Measurements from ENCODE around the gene NPC1. TPM values are rescaled to one million over a fixed set of nuclear protein-coding genes. Genes with fewer than 3 reads are reported as not detected.
A peak's percentile ranks its signal among the peaks of the same experiment; 100 is the strongest.

Gene NPC1
- total RNA-seq, 1 donor from 2014 or later = 21.6 TPM

- Histone ChIP-seq H3K36me3 (no peaks in the 10 kb centered on the region), H3K4me3 (no peak overlapping the region)
- intact Hi-C loops (cut with DNase I) = no loop called here
Measured at GRCh38 chr18:23631746-23632145, 45.4 kb upstream of the NPC1 start.

GRCh38 chr18:23631312-23631711 lies 45.0 kb upstream of the NPC1 start:
- no peaks in the 10 kb centered on the region for H3K27me3 ChIP-seq
- H3K4me1 ChIP-seq = no peaks in the 10 kb centered on the region
- no peak overlapping the region for H3K4me3 ChIP-seq
- H3K36me3 ChIP-seq = no peaks in the 10 kb centered on the region
- intact Hi-C loops (cut with DNase I) = no loop called here
- no peak for DNase-seq (ENCODE audit: low spot score in 2 of 2)
- H3K27ac ChIP-seq = no peak overlapping the region
- no peak for TF ChIP-seq CTCF (IDR thresholded peaks at IDR 0.05)
- no peaks in the 10 kb centered on the region for H3K9me3 ChIP-seq

More at GRCh38 chr18:23631746-23632145, 45.4 kb upstream of the NPC1 start:
- Histone ChIP-seq H3K4me1 (no peaks in the 10 kb centered on the region), H3K27me3 (no peaks in the 10 kb centered on the region), H3K27ac (no peak overlapping the region), H3K9me3 (no peaks in the 10 kb centered on the region)
- TF ChIP-seq CTCF (IDR thresholded peaks at IDR 0.05) = no peak
- no peak for DNase-seq (ENCODE audit: low spot score in 2 of 2)

DNA sequence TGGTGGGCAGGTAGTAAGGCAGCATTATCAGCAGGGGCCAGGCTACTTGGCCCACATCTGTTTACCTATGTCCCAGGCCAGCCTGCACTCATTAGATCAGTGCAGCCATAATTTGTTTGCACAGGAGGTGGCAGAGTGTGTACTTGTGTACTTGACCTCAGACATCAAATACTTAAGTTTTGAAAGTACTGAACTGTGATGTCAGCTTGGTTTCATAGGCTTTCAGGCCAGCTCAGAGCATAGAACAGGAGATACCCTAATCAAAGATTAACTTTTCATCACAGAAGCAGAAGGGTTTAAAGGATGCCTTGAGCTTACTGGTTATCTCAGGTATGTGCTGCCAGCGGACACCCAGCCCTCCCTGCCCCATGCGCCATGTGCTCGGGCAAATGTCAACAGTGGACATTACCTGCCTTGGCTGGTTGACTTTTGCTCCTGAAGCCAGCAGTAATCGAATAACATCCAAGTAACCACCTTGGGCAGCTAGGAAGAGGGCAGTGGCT lies 43.2 kb upstream of the NPC1 start:
- Histone ChIP-seq H3K4me1 (no peaks in the 10 kb centered on the region), H3K27me3 (no peaks in the 10 kb centered on the region)
- intact Hi-C loops (cut with DNase I) = no loop called here

GRCh38 chr18:23627970-23628369 lies 41.7 kb upstream of the NPC1 start:
- no peaks in the 10 kb centered on the region for H3K27me3 ChIP-seq
- no peak for DNase-seq (ENCODE audit: low spot score in 2 of 2)
- no peaks in the 10 kb centered on the region for H3K36me3 ChIP-seq
- no peak overlapping the region for H3K4me3 ChIP-seq
- H3K4me1 ChIP-seq = no peaks in the 10 kb centered on the region
- no peaks in the 10 kb centered on the region for H3K9me3 ChIP-seq
- TF ChIP-seq CTCF (IDR thresholded peaks at IDR 0.05) = no peak
- intact Hi-C loops (cut with DNase I) = no loop called here
- no peak overlapping the region for H3K27ac ChIP-seq

More for the DNA sequence above, 43.2 kb upstream of the NPC1 start:
- Histone ChIP-seq H3K9me3 (no peaks in the 10 kb centered on the region), H3K36me3 (no peaks in the 10 kb centered on the region), H3K4me3 (no peak overlapping the region), H3K27ac (no peak overlapping the region)
- DNase-seq (ENCODE audit: low spot score in 2 of 2) = peak in 1 of 2 donors; percentile 41
- TF ChIP-seq CTCF (IDR thresholded peaks at IDR 0.05) = no peak

DNA sequence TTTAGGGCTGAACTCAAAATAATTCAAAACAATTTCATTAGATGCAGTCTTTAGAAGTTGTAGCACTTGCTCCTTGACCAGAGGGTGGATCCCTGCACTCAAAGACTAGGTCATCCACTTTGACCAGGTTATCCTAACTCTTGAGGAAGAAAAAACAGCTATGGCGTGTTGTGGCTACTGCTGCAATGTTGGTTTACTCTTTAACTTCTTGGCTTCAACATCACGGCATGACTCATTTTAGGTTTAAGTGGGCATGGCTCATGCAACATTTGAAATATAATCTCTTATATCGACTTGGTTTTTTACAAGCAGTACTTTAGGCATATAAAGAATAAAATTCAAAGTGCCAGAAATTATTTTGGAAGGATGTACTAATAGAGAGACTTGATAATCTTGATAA lies 41.0 kb upstream of the NPC1 start:
- intact Hi-C loops (cut with DNase I) = no loop called here
- Histone ChIP-seq H3K36me3 (no peaks in the 10 kb centered on the region), H3K27me3 (no peaks in the 10 kb centered on the region), H3K27ac (no peak overlapping the region), H3K9me3 (no peaks in the 10 kb centered on the region), H3K4me1 (no peaks in the 10 kb centered on the region), H3K4me3 (no peak overlapping the region)
- TF ChIP-seq CTCF (IDR thresholded peaks at IDR 0.05) = no peak
- peak in 1 of 2 donors; percentile 4 for DNase-seq (ENCODE audit: low spot score in 2 of 2)
